Stimulated activated CD8-positive, alpha-beta memory T cell treated with anti-CD3 and anti-CD28 coated beads, Interleukin-4, amount 100 ng/mL, for 4 hours (primary cell): ENCODE results near the gene IL17RE.
"Not testable (repeated sequence)": the region's sequence is repeated elsewhere in the genome, so short reads cannot be mapped to it uniquely, and the experiment has no call there.

Experiments used
- DNase-seq, 2 donors: peaks; one replicate each; pipeline ENCODE4 v3.0.0-alpha.2; 2020; ENCODE audit warnings: low read depth in 2 of 2, low spot score in 1 of 2

IL17RE gene

GRCh38 chr3:9932843-9933560 is 30.4 kb downstream of the IL17RE start:
- DNase-seq: peak; percentile 75 to 87

GRCh38 chr3:9933561-9934234 is 31.1 kb downstream of the IL17RE start, which contains the start of gene CRELD1:
CRELD1 (plus strand) TSS chr3:9933834; CDS start chr3:9934439, 605 bp downstream.
- peak; percentile 95 for DNase-seq

DNA sequence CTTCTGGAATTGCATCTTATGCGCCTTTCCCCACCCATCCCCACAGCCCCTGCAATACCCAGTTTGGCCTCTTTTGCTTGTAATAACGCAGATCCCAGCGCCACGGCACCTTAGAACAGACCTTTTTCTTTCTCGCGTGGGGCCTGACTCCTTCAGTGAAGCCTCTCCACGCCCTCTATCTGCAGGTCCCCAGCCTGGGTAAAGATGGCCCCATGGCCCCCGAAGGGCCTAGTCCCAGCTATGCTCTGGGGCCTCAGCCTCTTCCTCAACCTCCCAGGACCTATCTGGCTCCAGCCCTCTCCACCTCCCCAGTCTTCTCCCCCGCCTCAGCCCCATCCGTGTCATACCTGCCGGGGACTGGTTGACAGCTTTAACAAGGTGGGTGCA is 31.6 kb downstream of the IL17RE start:
- peak in 1 of 2 donors; percentile 5 for DNase-seq

- no peak for DNase-seq
These were observed 32.3 kb downstream of the IL17RE start for GRCh38 chr3:9934993-9935392.

DNA sequence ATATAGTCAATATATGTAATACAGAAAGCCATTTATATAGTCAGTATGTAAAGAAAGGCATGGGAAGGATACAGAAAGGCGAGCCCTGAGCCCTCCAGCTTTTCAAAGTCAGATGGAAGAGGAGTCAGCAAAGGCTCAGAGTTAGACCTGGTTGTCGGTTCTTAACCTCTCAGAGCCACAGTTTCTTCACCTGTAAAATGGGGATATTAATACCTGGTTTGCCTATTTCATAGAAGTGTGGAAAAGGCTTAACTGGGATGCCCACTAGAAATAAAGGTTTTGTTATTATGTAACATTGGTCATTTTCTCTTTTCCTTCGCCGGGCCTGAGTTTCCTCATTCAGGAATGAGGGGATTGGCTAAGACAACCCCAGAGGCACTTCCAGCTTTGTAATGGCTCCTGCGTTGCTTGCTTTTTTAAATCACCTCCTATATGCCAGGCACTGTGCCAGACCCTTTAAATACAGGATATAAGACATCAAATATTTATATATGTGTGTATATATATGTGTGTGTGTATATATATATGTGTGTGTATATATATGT is 33.4 kb downstream of the IL17RE start:
- no peak for DNase-seq

- no peak for DNase-seq
These were observed 35.0 kb downstream of the IL17RE start for GRCh38 chr3:9937486-9938238.

- DNase-seq: no peak
These were observed 36.3 kb downstream of the IL17RE start for GRCh38 chr3:9938966-9939365.

DNA sequence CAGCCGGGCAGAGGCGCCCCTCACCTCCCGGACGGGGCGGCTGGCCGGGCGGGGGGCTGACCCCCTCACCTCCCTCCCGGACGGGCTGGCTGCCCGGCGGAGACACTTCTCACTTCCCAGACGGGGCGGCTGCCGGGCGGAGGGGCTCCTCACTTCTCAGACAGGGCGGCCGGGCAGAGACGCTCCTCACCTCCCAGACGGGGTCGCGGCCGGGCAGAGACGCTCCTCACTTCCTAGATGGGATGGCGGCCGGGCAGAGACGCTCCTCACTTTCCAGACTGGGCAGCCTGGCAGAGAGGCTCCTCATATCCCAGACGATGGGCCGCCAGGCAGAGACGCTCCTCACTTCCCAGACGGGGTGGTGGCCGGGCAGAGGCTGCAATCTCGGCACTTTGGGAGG is 37.3 kb downstream of the IL17RE start:
- DNase-seq: not testable (repeated sequence)

- DNase-seq: no peak
These were observed 38.1 kb downstream of the IL17RE start for GRCh38 chr3:9940746-9941145.

- DNase-seq: no peak
These were observed 39.5 kb downstream of the IL17RE start for GRCh38 chr3:9942164-9942563.

- DNase-seq: no peak
These were observed 40.5 kb downstream of the IL17RE start for GRCh38 chr3:9942934-9943690.

DNA sequence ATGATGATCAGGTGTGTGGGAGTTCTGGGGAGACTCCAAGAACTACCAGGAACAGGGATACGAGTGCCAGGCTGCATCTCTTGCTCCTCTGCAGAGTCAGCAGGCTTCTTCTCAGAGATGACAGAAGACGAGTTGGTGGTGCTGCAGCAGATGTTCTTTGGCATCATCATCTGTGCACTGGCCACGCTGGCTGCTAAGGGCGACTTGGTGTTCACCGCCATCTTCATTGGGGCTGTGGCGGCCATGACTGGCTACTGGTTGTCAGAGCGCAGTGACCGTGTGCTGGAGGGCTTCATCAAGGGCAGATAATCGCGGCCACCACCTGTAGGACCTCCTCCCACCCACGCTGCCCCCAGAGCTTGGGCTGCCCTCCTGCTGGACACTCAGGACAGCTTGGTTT is 41.6 kb downstream of the IL17RE start:
- no peak for DNase-seq

DNA sequence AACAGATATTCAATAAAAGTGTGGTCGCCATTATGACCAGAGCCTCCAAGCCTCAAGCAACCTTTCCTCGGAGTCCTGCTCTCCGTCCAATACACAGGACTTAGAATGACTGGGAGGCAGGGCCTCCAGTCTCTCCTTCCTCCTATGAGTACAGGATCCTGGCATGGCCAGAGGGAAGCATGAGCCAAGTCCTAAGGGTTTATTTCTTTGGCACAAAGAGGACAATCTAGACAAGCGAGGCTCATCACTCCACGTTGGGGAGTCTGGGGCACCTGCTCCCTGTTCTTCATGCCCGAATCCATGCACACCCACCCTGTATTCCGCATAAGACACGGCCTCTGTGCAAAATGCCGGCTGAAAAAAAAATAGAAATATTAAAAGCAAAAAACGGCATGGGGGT is 42.7 kb downstream of the IL17RE start:
- no peak for DNase-seq

GRCh38 chr3:9946112-9947024 is 43.7 kb downstream of the IL17RE start:
- DNase-seq: peak; percentile 34 to 73

DNA sequence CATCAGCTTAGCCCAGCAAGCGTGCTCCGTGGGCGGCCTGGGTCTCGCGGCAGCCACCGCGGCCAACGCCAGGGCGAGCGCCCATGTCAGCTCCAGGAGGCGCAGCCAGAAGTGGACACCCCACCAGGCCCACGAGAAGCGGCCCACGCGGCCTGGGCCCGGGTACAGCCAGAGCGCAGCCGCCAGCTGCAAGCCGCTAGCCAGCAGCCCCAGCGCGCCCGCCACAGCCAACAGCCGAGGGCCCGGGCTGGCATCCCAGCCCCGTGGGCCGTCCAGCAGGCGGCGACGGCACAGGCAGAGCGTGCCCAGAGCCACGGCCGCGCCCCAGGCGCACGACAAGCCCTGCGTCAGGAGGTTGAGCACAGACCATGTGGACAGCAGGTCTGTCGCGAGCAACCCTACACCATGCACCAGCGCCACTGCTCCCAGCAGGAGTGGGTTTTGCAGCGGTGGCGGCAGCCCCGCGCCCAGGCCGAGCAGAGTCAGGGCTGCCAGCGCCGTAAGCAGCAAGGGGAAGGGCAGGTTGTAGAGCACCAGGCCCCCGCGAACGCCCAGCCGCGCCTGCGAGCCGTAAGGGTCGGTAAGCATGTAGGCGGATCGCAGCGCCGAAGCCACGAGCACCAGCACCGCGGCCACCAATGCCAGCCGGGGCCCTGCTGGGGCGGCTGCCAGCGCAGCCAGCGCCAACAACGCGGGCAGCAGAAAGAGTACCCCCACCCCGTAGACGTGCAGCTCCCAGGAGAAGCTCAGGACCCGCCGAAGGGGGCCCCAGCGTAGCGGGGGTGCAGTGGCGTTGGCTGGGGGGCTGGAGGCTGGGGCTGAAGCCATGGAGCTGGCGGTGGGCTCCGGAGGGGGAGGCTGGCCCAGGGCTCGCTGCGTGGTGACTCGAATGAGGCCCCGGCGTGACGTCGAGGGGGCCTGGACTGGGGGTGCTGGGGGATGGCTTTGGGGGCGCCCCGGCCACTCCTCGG is 44.7 kb downstream of the IL17RE start:
- no peak for DNase-seq

- DNase-seq: no peak
These were observed 45.9 kb downstream of the IL17RE start for GRCh38 chr3:9948586-9948985.

GRCh38 chr3:9949115-9949514 is 46.5 kb downstream of the IL17RE start:
- no peak for DNase-seq

DNA sequence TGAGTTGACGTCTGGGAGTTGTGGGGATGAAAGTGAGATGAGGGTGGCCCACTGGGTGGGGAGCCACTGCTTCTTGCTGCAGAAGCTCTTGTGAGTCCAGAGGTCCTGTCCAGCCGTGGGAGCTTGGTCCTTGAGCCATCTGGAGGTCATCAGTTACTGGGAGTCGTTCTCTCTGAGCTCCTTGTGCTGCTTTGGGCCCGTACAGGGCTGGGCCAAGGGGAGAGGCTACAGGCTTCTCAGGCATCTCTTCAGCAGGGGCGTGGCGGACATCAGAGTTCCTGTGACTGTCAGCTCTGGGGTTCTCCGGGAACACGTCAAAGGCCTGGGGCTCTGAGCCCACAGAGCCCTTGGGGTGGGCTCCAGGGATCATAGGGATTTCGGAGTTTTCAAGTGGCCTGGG is 47.0 kb downstream of the IL17RE start:
- no peak for DNase-seq

GRCh38 chr3:9951126-9951525 is 48.5 kb downstream of the IL17RE start:
- DNase-seq: no peak
